Prostate gland (tissue), 2 donors: Measurements from ENCODE around the gene CYBC1. TPM values are rescaled to one million over a fixed set of nuclear protein-coding genes. Genes with fewer than 3 reads are reported as not detected.
A peak's percentile ranks its signal among the peaks of the same experiment; 100 is the strongest.

Experiments
- DNase-seq: peaks from one replicate; pipeline ENCODE4 v3.0.0-alpha.2; 2019; ENCODE audit warnings: low spot score
- H3K27ac ChIP-seq, 2 donors: fragments of 200-600 bp; sonication (generic); 2 replicates each; pipeline ENCODE4 v1.5.1; 2017 to 2019
- H3K27me3 ChIP-seq: fragments of 200-600 bp; sonication (generic); replicated peaks from 2 replicates; pipeline ENCODE4 v1.5.1; 2019; ENCODE audit not compliant: insufficient read depth
- H3K36me3 ChIP-seq, 2 donors: fragments of 200-600 bp; sonication (generic); 1 replicate in 1 of 2; 2 replicates in 1 of 2; pipeline versions ENCODE4 v1.5.1 to v1.8.1; 2017 to 2019
- H3K4me1 ChIP-seq: fragments of 200-600 bp; sonication (generic); replicated peaks from 2 replicates; pipeline ENCODE4 v1.5.1; 2019
- H3K4me3 ChIP-seq, 2 donors: fragments of 200-600 bp; sonication (generic); 2 replicates each; pipeline ENCODE4 v1.5.1; 2017 to 2019
- H3K9me3 ChIP-seq: fragments of 200-600 bp; sonication (generic); 2 replicates; pipeline ENCODE4 v1.5.1; 2017
- POLR2A ChIP-seq: fragments of 450-650 bp; IDR thresholded peaks from one replicate; pipeline ENCODE4 v1.6.1; 2016; ENCODE audit warnings: antibody characterized with exemption, mild to moderate bottlenecking
- POLR2AphosphoS5 ChIP-seq: sonication (generic); formaldehyde crosslinking; IDR thresholded peaks from one replicate; pipeline ENCODE4 v1.6.1; 2017; ENCODE audit warnings: antibody characterized with exemption
- WGBS: methylation state at CpG from one replicate; pipeline ENCODE4 v1.1.5; 2018; 5-methylcytosine and 5-hydroxymethylcytosine counted together
- intact Hi-C: fragments of 100-400 bp; cut with DNase I; formaldehyde crosslinking; loops from one replicate; pipeline ENCODE4 v1.14.2; 2022
- total RNA-seq, 2 donors: library from RNA; depleted of rRNA; stranded (reverse); fragments of >200 nt; gene quantifications; one replicate each; pipeline ENCODE4 v1.1.0, GENCODE V29; 2016
- TF ChIP-seq, protein P1 (sequence below), 4 experiments: fragments of 200-600 bp in 2 of 4; fragments of 450-650 bp in 2 of 4; sonication (generic) in 2 of 4; IDR thresholded peaks; 1 replicate in 3 of 4; 2 replicates in 1 of 4; pipeline ENCODE4 v1.5.1; 2016 to 2019; ENCODE audit warnings: antibody characterized with exemption in 4 of 4, mild to moderate bottlenecking in 2 of 4, moderate library complexity in 2 of 4

Gene CYBC1
- total RNA-seq, 2 donors from 2014 or later: 74.3 to 81.8 TPM

DNA sequence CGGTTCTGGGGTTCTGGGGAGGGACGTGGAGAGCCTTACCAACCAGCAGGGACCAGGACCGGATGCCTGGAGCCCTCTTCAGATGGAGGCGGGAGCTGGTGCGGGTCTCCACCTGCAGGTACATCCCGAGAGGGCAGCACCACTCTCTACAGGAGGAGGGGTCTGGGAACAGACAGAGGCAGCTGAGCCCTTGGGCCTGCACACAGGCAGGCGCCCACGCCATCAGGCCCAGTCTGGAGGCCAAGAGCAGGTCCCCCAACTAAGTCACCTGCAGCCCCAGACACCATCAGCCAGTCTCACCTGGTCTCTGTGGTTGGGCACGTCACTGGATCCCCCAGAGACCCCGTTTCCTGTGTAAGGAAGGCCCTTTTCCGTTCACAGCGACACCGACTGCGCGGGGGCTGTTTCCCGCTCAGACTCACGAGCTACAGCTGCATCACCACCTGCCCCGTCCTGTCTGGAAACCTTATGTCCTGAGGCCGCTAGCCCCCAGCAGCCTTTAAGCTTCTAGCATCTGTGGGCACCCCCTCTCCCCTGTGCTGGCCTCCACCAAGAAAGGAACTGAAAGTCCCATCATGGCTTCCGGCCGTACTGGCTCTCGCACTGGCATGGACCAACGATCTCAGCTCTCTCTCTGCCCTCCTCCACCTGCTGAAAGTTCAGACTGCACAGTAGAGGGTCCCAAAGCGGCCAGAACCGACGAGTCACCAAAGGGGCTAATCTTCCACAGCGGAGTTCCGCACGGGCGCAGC lies 1.2 kb downstream of the CYBC1 start:
- H3K4me1 ChIP-seq: peaks cover 12% of the 10 kb centered on the region
- WGBS: 83% methylated on average over 30 of the region's 30 CpGs
- DNase-seq: no peak

DNA sequence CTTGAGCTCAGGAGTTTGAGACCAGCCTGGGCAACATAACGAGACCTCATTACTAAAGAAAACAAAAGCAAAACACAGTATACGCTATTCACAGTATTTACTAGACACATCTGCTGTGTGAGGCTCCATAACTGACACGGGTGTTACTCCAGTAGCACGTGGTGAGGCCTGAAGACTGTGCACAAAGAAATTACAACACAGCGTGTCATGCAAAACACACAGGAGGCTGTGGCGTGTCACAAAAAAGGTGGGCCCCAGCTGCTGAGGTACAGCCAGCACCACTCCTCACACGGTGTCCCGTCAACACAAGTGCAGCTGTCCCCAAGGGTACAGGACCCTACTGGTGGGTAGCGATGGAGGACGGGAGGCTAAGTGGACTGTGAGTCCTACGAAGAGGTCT lies 2.7 kb downstream of the CYBC1 start:
- no peak overlapping the region for H3K27ac ChIP-seq
- 91% methylated on average over 11 of the region's 11 CpGs for whole genome bisulfite sequencing
- peaks cover 12% of the 10 kb centered on the region for H3K4me1 ChIP-seq
- intact Hi-C loops: no loop called here
- DNase-seq: no peak
- TF ChIP-seq, protein P1, sequence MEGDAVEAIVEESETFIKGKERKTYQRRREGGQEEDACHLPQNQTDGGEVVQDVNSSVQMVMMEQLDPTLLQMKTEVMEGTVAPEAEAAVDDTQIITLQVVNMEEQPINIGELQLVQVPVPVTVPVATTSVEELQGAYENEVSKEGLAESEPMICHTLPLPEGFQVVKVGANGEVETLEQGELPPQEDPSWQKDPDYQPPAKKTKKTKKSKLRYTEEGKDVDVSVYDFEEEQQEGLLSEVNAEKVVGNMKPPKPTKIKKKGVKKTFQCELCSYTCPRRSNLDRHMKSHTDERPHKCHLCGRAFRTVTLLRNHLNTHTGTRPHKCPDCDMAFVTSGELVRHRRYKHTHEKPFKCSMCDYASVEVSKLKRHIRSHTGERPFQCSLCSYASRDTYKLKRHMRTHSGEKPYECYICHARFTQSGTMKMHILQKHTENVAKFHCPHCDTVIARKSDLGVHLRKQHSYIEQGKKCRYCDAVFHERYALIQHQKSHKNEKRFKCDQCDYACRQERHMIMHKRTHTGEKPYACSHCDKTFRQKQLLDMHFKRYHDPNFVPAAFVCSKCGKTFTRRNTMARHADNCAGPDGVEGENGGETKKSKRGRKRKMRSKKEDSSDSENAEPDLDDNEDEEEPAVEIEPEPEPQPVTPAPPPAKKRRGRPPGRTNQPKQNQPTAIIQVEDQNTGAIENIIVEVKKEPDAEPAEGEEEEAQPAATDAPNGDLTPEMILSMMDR (IDR thresholded peaks at IDR 0.05): no peak
- no peak for TF ChIP-seq POLR2A
- no peak for TF ChIP-seq POLR2AphosphoS5
- no peak overlapping the region for H3K4me3 ChIP-seq
- H3K27me3 ChIP-seq: no peaks in the 10 kb centered on the region
- peaks cover 0 to 5% of the 10 kb centered on the region in 2 donors for H3K36me3 ChIP-seq
- no peaks in the 10 kb centered on the region for H3K9me3 ChIP-seq

More for the DNA sequence above, 1.2 kb downstream of the CYBC1 start:
- no peaks in the 10 kb centered on the region for H3K27me3 ChIP-seq
- H3K36me3 ChIP-seq: no peaks in the 10 kb centered on the region
- peak overlapping the region in 1 of 2 donors; percentile 83 for H3K27ac ChIP-seq
- TF ChIP-seq POLR2A: no peak
- TF ChIP-seq, protein P1 (IDR thresholded peaks at IDR 0.05): no peak
- TF ChIP-seq POLR2AphosphoS5: no peak
- intact Hi-C loops: no loop called here
- H3K4me3 ChIP-seq: peak overlapping the region; percentile 72 to 80
- no peaks in the 10 kb centered on the region for H3K9me3 ChIP-seq

DNA sequence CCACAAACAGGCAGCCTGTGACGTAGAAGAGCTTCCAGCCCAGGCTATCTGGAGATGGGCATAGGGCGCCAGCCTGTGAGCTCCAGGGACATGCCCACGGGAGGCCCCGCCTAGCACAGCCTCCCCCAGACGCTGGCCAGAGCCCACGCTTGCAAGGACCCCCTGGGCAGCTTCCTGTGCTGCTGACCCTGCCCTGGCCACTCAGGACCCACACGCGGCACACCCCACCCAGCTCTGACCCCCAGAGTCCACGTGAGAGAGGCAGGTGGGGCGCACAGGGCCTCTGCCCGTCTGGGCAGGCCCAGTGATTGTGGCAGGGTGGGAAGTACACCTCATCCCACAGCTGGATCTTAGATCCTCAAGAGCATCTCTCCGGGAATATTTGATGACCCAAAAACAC lies 3.9 kb downstream of the CYBC1 start:
- peaks cover 12% of the 10 kb centered on the region for H3K4me1 ChIP-seq
- TF ChIP-seq POLR2AphosphoS5 (no peak), POLR2A (no peak)
- TF ChIP-seq, protein P1 (IDR thresholded peaks at IDR 0.05): no peak
- intact Hi-C loops: no loop called here
- 81% methylated on average over 12 of the region's 12 CpGs for WGBS
- H3K27me3 ChIP-seq: no peaks in the 10 kb centered on the region
- H3K9me3 ChIP-seq: no peaks in the 10 kb centered on the region
- H3K27ac ChIP-seq: no peak overlapping the region
- peaks cover 0 to 10% of the 10 kb centered on the region in 2 donors for H3K36me3 ChIP-seq
- DNase-seq: no peak
- no peak overlapping the region for H3K4me3 ChIP-seq

DNA sequence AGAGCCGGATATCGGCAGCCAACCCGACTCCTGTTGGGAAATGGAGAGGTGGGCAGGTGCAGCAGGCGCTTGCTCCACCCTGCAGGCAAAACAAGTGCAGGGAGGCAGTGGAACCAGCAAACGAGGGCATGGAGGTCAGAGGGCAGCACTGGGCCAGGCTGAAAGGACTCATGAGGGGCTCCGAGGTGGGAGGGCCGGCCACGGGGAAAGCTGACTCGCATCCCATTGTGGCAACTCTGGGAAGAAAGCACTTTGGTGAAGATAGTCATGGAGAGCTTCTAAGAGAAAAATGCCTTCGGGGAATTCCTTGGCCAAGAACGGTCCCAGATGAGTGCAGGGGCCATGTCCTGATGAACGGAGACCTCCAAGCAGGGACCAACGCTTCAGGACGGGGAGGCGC lies 4.4 kb downstream of the CYBC1 start:
- peaks cover 12% of the 10 kb centered on the region for H3K4me1 ChIP-seq
- DNase-seq: no peak
- intact Hi-C loops: no loop called here
- no peak overlapping the region for H3K27ac ChIP-seq
- no peak overlapping the region for H3K4me3 ChIP-seq
- 90% methylated on average over 15 of the region's 15 CpGs for WGBS
- no peak for TF ChIP-seq POLR2AphosphoS5
- TF ChIP-seq, protein P1 (IDR thresholded peaks at IDR 0.05): no peak
- no peak for TF ChIP-seq POLR2A
- H3K36me3 ChIP-seq: peaks cover 0 to 10% of the 10 kb centered on the region in 2 donors
- H3K9me3 ChIP-seq: no peaks in the 10 kb centered on the region
- no peaks in the 10 kb centered on the region for H3K27me3 ChIP-seq

DNA sequence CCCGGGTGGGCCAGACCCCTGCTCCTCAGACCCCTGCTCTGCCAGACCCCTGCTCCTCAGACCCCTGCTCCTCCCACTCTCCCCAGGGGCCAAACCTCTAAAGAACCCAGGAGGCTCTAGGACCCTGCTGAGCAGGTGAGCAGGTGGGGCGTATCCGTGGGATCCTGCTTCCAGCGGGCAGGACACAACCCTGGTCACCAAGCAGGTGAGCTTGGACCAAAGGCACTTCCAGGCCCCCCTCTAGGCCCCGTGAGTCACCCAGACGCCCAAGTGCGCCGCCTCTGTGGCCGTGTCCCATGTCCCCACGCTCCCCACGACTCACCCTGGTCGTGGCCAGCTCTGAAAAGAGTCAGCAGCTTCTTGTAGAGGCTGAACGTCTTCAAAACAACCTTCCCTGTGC lies 5.0 kb downstream of the CYBC1 start:
- TF ChIP-seq POLR2AphosphoS5: no peak
- TF ChIP-seq, protein P1 (IDR thresholded peaks at IDR 0.05): no peak
- TF ChIP-seq POLR2A: no peak
- H3K27me3 ChIP-seq: no peaks in the 10 kb centered on the region
- H3K4me3 ChIP-seq: no peak overlapping the region
- 84% methylated on average over 13 of the region's 13 CpGs for WGBS
- peaks cover 0 to 10% of the 10 kb centered on the region in 2 donors for H3K36me3 ChIP-seq
- intact Hi-C loops: no loop called here
- H3K27ac ChIP-seq: no peak overlapping the region
- DNase-seq: no peak
- H3K9me3 ChIP-seq: no peaks in the 10 kb centered on the region
- H3K4me1 ChIP-seq: peaks cover 12% of the 10 kb centered on the region
